Keratinocyte (primary cell): ENCODE measurements around the gene ALDH1L1. TPM values are rescaled to one million over a fixed set of nuclear protein-coding genes. Genes with fewer than 3 reads are reported as not detected.

ENCODE experiments used
- DNase-seq: peaks from one replicate; pipeline ENCODE4 v3.0.0-alpha.2; 2011; ENCODE audit warnings: low read depth, missing footprints, low spot score
- FAIRE-seq: peaks from 2 replicates; lab custom pipeline; 2011; peaks lifted over from hg19 to GRCh38; lab: Jason Lieb, UNC
- H2AFZ ChIP-seq: 2 replicates; pipeline ENCODE4 v1.6.0; 2012; ENCODE audit warnings: low read length, control low read depth, inconsistent platforms; ENCODE audit not compliant: control insufficient read depth
- H3K27ac ChIP-seq: 2 replicates; pipeline ENCODE4 v1.5.1; 2011; ENCODE audit warnings: low read length; ENCODE audit not compliant: control insufficient read depth, insufficient read depth
- H3K27me3 ChIP-seq: 3 replicates; pipeline ENCODE4 v1.6.0; 2011; ENCODE audit warnings: low read length; ENCODE audit not compliant: control insufficient read depth, insufficient read depth; ENCODE audit errors: extremely low read depth
- H3K36me3 ChIP-seq, 2 experiments: 2 replicates in 1 of 2; 3 replicates in 1 of 2; pipeline ENCODE4 v1.5.1; 2011; ENCODE audit warnings: low read length in 2 of 2, mild to moderate bottlenecking in 1 of 2; ENCODE audit not compliant: control insufficient read depth in 2 of 2, insufficient read depth in 2 of 2; ENCODE audit errors: extremely low read depth in 1 of 2
- H3K4me1 ChIP-seq: 3 replicates; pipeline ENCODE4 v1.5.1; 2011; ENCODE audit warnings: low read length; ENCODE audit not compliant: control insufficient read depth, insufficient read depth; ENCODE audit errors: extremely low read depth
- H3K4me2 ChIP-seq: 3 replicates; pipeline ENCODE4 v1.6.0; 2011; ENCODE audit warnings: low read depth, low read length; ENCODE audit not compliant: control insufficient read depth, insufficient read depth; ENCODE audit errors: extremely low read depth
- H3K4me3 ChIP-seq, 3 experiments: fragments of 200-600 bp in 1 of 3; sonication (generic) in 1 of 3; 2 replicates in 2 of 3; 3 replicates in 1 of 3; pipeline ENCODE4 v1.5.1; 2011 to 2016; ENCODE audit warnings: low read length in 3 of 3, mild to moderate bottlenecking in 3 of 3, control low read depth in 2 of 3, inconsistent platforms in 1 of 3, low read depth in 1 of 3, mixed read lengths in 1 of 3, mixed run types in 1 of 3, moderate library complexity in 1 of 3; ENCODE audit not compliant: control insufficient read depth in 2 of 3, insufficient read depth in 2 of 3; ENCODE audit errors: extremely low read depth in 1 of 3
- H3K79me2 ChIP-seq: 2 replicates; pipeline ENCODE4 v1.6.0; 2012; ENCODE audit warnings: low read length; ENCODE audit not compliant: control insufficient read depth, insufficient read depth
- H3K9ac ChIP-seq: 3 replicates; pipeline ENCODE4 v1.6.0; 2011; ENCODE audit warnings: low read length; ENCODE audit not compliant: control insufficient read depth, insufficient read depth; ENCODE audit errors: extremely low read depth
- H3K9me1 ChIP-seq: 3 replicates; pipeline ENCODE4 v1.6.0; 2011; ENCODE audit warnings: low read length; ENCODE audit not compliant: control insufficient read depth, insufficient read depth; ENCODE audit errors: extremely low read depth
- H3K9me3 ChIP-seq: 2 replicates; pipeline ENCODE4 v1.5.1; 2012; ENCODE audit warnings: low read depth, low read length; ENCODE audit not compliant: control insufficient read depth
- H4K20me1 ChIP-seq: 3 replicates; pipeline ENCODE4 v1.6.0; 2011; ENCODE audit warnings: low read length; ENCODE audit not compliant: control insufficient read depth, insufficient read depth; ENCODE audit errors: extremely low read depth
- CTCF ChIP-seq, 3 experiments: IDR thresholded peaks in 1 of 3; conservative IDR thresholded peaks in 1 of 3; optimal IDR thresholded peaks in 1 of 3; 2 replicates in 2 of 3; 3 replicates in 1 of 3; pipeline versions ENCODE3 to v1.5.1; 2011; ENCODE audit warnings: low read length in 3 of 3, mild to moderate bottlenecking in 3 of 3, moderate library complexity in 2 of 3, control low read depth in 1 of 3, inconsistent platforms in 1 of 3; ENCODE audit not compliant: insufficient read depth in 2 of 3; ENCODE audit errors: extremely low read depth in 1 of 3
- EZH2 ChIP-seq: IDR thresholded peaks from one replicate; pipeline ENCODE4 v1.6.1; 2012; ENCODE audit warnings: inconsistent platforms, mild to moderate bottlenecking, low read length, moderate library complexity
- dilution Hi-C: fragments of 300-500 bp; cut with MboI; formaldehyde crosslinking; loops from one replicate; pipeline ENCODE4 v1.7.0; 2020; ENCODE audit warnings: low sequenced_read_pairs; ENCODE audit not compliant: extremely low pct_ligation_motif_present
- polyA plus RNA-seq, 5 experiments: library from polyadenylated mRNA; depleted of rRNA in 3 of 5; stranded (reverse) in 3 of 5; stranded (forward) in 1 of 5; unstranded in 1 of 5; fragments of >200 nt; gene quantifications; 1 replicate in 1 of 5; 2 replicates in 3 of 5; 3 replicates in 1 of 5; pipeline versions ENCODE4 v1.2.1 to v1.2.3, GENCODE V29; 2011 to 2012; ENCODE audit warnings: missing spikeins in 2 of 5, low read depth in 1 of 5, low replicate concordance in 1 of 5

Gene ALDH1L1
- polyA plus RNA-seq, 1 donor (not counting 4 experiments of a cell fraction or from before 2014, with no cell fraction given), result 0.35 TPM

DNA sequence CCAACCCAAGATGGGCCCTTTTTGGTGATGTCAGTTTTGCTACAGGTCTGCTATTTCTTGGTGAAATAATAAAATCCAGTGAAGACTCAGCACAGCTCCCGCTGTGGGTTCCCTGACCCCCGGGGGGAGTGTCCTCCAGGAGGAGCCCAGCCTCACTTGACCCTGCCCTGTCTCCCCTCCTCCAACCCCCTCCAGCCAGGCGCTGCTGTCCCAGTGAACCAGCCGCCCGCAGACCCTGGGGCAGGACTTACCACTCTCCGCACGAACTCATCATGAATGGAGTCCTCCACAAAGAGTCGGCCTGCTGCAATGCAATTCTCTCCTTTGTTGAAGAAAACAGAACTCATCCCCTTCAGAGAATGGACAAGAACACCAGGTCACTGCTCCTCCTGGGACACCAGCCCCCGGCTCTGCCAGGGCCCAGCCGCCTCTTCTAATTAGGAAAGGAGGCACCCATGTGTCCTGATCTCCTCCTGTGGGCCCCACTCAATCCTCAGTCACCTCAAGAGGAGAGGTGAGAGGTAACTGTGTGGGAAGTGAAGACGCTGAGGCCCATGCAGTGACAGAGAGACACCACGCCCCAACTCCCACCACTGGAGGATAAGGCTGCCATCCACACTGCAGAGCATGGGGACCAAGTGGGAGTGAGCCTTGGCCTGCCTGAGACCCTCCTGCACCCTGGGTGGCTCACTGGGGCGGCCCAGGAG, 67.7 kb downstream of the ALDH1L1 start:
- H4K20me1 ChIP-seq, result no peaks in the 10 kb centered on the region
- no peaks in the 10 kb centered on the region for H3K27me3 ChIP-seq
- H3K9me1 ChIP-seq, result no peaks in the 10 kb centered on the region
- no peaks in the 10 kb centered on the region for H3K36me3 ChIP-seq
- no peak overlapping the region for H3K27ac ChIP-seq
- dilution Hi-C loops, result no loop called here
- no peaks in the 10 kb centered on the region for H3K4me1 ChIP-seq
- TF ChIP-seq EZH2 (no peak), CTCF (optimal IDR thresholded peaks at IDR 0.05 in 1 of 3, IDR thresholded peaks at IDR 0.05 in 1 of 3, conservative IDR thresholded peaks at IDR 0.05 in 1 of 3; ENCODE audit: extremely low read depth in 1 of 3, insufficient read depth in 2 of 3, low read length in 3 of 3) (no peak)
- no peaks in the 10 kb centered on the region for H3K9me3 ChIP-seq
- no peak overlapping the region for H3K9ac ChIP-seq
- no peak overlapping the region for H2AFZ ChIP-seq
- H3K4me2 ChIP-seq, result no peak overlapping the region
- FAIRE-seq, result no peak
- no peaks in the 10 kb centered on the region for H3K79me2 ChIP-seq
- DNase-seq, result no peak
- no peak overlapping the region for H3K4me3 ChIP-seq

- dilution Hi-C loops, result no loop called here
- Histone ChIP-seq H3K4me2 (no peak overlapping the region), H3K9ac (no peak overlapping the region), H2AFZ (no peak overlapping the region), H3K27ac (no peak overlapping the region), H3K4me3 (no peak overlapping the region), H3K9me1 (no peaks in the 10 kb centered on the region), H3K27me3 (no peaks in the 10 kb centered on the region), H3K79me2 (no peaks in the 10 kb centered on the region), H3K36me3 (no peaks in the 10 kb centered on the region), H4K20me1 (no peaks in the 10 kb centered on the region), H3K9me3 (no peaks in the 10 kb centered on the region), H3K4me1 (no peaks in the 10 kb centered on the region)
- DNase-seq (no peak), FAIRE-seq (no peak)
- TF ChIP-seq CTCF (optimal IDR thresholded peaks at IDR 0.05 in 1 of 3, IDR thresholded peaks at IDR 0.05 in 1 of 3, conservative IDR thresholded peaks at IDR 0.05 in 1 of 3; ENCODE audit: extremely low read depth in 1 of 3, insufficient read depth in 2 of 3, low read length in 3 of 3) (no peak), EZH2 (no peak)
Measured at GRCh38 chr3:126111566-126112475, 68.6 kb downstream of the ALDH1L1 start.
